LNCaP clone FGC (cell line): ENCODE data around the gene VSTM2L.

Experiments
- DNase-seq: peaks from one replicate; pipeline ENCODE4 v3.0.0-alpha.2; 2011; ENCODE audit warnings: low read depth
- H3K4me3 ChIP-seq: 2 replicates; pipeline ENCODE4 v1.5.1; 2011; ENCODE audit warnings: mild to moderate bottlenecking, low read depth, low read length, control low read depth
- TF ChIP-seq, protein P1 (sequence below): IDR thresholded peaks from 2 replicates; pipeline ENCODE4 v1.5.1; 2012; ENCODE audit warnings: mild to moderate bottlenecking; ENCODE audit not compliant: control insufficient read depth, insufficient read depth; ENCODE audit errors: extremely low read depth

Gene VSTM2L

DNA sequence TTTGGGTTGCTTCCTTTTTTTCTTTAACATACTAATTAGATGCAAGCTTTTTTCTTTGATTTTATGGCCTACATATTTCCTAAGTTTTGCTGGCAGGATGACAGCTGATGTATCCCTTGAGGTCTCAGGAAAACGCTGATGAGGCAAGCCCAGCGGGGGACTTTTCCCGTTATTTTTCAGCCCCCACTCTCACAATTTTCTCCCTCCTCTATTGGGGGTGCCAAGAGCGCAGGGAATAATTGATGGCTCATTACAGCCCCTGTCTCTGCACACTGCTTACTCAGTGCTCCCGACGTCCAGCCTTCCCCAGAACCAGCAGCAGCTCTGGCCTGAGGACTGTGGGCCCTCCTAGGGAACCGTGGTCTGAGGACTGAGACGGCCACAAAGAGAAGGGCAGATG lies 38.6 kb upstream of the VSTM2L start:
- no peak for DNase-seq
- no peak overlapping the region for H3K4me3 ChIP-seq
- TF ChIP-seq, protein P1, sequence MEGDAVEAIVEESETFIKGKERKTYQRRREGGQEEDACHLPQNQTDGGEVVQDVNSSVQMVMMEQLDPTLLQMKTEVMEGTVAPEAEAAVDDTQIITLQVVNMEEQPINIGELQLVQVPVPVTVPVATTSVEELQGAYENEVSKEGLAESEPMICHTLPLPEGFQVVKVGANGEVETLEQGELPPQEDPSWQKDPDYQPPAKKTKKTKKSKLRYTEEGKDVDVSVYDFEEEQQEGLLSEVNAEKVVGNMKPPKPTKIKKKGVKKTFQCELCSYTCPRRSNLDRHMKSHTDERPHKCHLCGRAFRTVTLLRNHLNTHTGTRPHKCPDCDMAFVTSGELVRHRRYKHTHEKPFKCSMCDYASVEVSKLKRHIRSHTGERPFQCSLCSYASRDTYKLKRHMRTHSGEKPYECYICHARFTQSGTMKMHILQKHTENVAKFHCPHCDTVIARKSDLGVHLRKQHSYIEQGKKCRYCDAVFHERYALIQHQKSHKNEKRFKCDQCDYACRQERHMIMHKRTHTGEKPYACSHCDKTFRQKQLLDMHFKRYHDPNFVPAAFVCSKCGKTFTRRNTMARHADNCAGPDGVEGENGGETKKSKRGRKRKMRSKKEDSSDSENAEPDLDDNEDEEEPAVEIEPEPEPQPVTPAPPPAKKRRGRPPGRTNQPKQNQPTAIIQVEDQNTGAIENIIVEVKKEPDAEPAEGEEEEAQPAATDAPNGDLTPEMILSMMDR = no peak

DNA sequence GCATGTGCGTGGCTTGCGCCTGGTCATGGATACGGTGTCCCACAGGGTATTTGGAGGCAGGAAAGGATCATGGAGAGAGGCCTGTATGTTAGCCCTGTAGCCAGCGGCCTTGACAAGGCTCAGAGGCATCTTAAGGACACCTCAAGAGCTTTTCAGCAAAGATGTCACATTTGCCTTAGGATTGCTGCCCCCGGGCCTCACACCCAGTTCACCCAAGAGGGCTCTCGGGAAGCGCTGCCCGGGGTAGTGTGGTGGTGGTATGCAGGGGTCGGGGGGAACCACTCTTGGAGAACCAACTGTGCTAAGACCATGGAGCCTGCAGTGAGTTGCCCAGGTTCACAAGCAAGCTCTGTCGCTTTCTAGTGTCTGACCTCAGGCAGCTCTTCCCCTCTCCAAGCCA lies 36.9 kb upstream of the VSTM2L start:
- TF ChIP-seq, protein P1 = no peak
- no peak for DNase-seq
- no peak overlapping the region for H3K4me3 ChIP-seq

DNA sequence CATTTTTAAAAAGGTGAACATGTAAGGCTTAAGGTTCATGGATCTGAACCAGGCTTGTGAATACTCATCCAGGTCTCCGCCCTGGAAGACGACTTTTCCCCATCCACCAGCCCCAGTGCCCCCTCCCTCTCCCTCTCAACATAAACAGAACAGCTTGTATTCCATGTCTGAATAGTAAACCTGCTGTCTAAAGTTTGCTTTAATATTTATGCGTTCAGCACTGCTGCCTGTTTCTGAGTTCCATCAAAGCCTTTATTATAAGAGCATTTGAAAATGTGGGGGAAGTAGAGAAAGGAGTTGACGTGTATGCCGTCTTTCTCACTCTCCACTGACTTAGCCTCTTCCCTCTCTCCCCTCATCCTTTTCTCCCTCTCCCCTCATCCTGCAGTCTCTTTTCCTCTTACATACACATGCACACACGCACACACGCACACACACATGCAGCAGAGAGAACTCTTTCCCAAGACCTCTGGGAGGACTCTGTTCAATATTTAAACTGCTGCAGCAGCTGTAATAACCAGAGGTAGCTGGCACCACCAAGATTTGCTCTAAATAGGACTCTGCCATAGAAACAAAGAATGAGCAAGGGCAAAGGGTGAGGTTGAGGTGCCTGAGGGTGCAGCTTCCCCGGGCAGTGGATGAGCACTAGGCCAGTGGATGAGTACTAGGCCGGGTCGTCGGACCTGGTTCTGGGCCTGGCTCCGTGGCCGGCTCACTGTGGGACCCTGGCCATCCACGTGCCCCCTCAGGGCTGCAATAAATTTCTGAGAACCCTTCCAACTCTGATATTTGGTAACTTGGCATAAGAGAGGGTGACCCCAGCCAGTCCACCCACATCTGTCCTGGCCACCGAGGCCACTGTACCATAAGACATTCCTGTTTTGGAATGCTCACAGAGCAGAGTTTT lies 35.4 kb upstream of the VSTM2L start:
- no peak overlapping the region for H3K4me3 ChIP-seq
- DNase-seq = no peak
- TF ChIP-seq, protein P1 = no peak

DNA sequence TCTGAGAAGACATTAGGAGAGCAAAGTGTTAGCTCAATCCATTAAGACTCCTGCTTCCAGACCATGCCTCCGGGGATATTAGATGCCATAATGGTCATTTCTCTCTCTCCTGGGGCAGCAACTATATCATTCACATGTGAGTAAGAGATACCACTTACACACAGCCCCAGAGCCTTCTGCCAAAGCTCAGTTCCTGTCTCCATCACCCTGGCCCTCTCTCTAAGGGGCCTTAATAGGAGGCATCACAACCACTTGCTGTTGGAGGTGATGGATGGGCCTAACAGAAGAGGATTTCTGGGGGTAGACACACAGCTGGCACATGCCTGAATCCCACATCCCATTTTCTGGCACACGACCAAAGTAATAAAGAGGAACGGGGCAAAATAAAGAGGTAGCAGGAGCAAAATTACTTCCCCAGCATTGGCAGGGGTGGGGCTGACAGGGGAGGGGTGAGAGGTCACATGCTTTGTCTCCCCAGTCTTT lies 34.0 kb upstream of the VSTM2L start:
- TF ChIP-seq, protein P1 = no peak
- no peak for DNase-seq
- no peak overlapping the region for H3K4me3 ChIP-seq

DNA sequence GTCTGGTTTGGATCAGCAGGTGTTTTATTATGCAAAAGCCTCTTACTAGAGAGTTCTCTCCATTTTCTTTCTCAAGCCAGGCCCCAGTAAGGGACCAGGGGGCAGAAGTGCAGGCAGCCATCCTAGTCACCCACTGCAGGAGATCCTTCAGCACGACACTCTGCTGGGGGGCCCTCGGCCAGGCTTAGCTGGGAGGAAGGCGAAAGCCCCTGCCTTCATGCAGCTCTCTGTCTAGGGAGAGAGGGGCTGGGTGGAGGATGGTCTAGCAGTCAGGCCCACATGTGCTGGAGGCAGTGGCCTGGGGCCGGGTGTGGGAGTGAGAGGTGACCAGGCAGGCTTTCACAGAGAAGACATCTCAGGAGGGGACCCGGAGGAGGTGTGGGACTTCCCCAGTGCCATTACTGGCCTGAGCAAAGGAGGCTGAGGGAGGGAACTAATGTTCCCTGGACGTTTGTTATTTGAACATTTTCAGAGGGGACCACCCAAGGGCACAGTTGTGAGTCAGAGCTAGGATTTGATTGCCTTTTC lies 33.5 kb upstream of the VSTM2L start:
- no peak for DNase-seq
- no peak overlapping the region for H3K4me3 ChIP-seq
- TF ChIP-seq, protein P1 = no peak

DNA sequence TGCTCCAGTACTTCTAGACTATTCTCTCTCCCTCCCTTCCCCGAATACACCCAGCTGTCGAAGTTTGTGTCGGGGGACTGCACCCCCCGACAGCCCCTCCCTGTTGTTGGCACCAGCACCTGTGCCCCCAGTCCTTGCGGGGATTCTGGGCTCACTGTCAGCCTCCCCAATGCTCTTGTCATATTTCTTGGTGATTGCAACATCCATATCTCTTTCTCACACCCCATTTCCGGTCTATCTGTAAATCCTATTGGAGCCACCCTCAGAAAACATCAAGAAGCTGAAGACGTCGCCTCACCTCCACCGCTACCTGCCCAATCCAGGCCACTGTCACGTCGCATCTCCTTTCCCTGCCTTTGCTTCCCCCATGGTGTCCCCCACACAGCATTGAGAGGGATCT lies 32.6 kb upstream of the VSTM2L start:
- H3K4me3 ChIP-seq = no peak overlapping the region
- no peak for DNase-seq
- TF ChIP-seq, protein P1 = no peak
